ENCODE measurements around the gene DAZ2. TPM values are rescaled to one million over a fixed set of nuclear protein-coding genes. Genes with fewer than 3 reads are reported as not detected.

DAZ2 gene
- total and polyA plus RNA-seq, 3 donors (not counting 1 experiment from before 2014, with no cell fraction given) = not detected

Other genes starting within 250 kb of the DAZ2 start
- gene BPY2, start 235.3 kb upstream of the DAZ2 start, total RNA-seq = not detected
- not detected for gene BPY2, start 235.3 kb upstream of the DAZ2 start, polyA plus RNA-seq
- not detected for gene DAZ1, start 20.5 kb upstream of the DAZ2 start, total RNA-seq
- not detected for gene DAZ1, start 20.5 kb upstream of the DAZ2 start, polyA plus RNA-seq

Data from mammary epithelial cell (primary cell).